LNCaP clone FGC (cell line): Measurements from ENCODE around the gene DNAJC12.

Source experiments
- DNase-seq: peaks from one replicate; pipeline ENCODE4 v3.0.0-alpha.2; 2011; ENCODE audit warnings: low read depth
- H3K4me3 ChIP-seq: 2 replicates; pipeline ENCODE4 v1.5.1; 2011; ENCODE audit warnings: mild to moderate bottlenecking, low read depth, low read length, control low read depth
- TF ChIP-seq, protein P1 (sequence below): IDR thresholded peaks from 2 replicates; pipeline ENCODE4 v1.5.1; 2012; ENCODE audit warnings: mild to moderate bottlenecking; ENCODE audit not compliant: control insufficient read depth, insufficient read depth; ENCODE audit errors: extremely low read depth

The DNAJC12 gene

GRCh38 chr10:67775279-67775678 is 62.7 kb downstream of the DNAJC12 start:
- H3K4me3 ChIP-seq, result no peak overlapping the region
- TF ChIP-seq, protein P1, sequence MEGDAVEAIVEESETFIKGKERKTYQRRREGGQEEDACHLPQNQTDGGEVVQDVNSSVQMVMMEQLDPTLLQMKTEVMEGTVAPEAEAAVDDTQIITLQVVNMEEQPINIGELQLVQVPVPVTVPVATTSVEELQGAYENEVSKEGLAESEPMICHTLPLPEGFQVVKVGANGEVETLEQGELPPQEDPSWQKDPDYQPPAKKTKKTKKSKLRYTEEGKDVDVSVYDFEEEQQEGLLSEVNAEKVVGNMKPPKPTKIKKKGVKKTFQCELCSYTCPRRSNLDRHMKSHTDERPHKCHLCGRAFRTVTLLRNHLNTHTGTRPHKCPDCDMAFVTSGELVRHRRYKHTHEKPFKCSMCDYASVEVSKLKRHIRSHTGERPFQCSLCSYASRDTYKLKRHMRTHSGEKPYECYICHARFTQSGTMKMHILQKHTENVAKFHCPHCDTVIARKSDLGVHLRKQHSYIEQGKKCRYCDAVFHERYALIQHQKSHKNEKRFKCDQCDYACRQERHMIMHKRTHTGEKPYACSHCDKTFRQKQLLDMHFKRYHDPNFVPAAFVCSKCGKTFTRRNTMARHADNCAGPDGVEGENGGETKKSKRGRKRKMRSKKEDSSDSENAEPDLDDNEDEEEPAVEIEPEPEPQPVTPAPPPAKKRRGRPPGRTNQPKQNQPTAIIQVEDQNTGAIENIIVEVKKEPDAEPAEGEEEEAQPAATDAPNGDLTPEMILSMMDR, result no peak
- no peak for DNase-seq

DNA sequence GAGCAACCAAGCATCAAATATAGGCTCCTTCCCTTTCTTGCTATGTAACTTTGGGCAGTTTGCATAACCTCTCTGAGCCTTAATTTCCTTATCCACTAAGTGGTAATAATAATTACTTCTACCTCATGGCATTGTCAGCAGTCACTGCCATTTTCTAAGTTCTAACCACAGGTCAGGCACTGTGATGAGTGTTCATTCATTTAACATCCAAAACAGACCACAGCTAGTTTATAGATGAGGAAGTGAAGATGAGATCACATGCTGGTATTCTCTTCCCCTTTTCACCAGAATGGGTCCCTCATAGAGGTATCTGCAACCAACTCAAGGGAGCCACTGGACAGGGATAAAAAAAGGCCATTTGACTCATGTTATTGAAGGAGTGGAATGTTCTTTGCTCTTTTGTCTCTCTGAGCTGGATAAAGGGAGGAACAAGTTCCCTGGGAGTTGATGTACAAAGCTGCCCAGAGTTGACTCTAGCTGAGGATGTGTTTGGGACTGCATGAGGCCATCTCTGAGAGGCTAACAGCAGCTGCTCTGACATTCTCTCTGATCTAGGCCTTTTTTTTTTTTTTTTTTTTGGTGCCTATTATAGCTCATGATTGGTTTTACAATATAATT is 65.0 kb downstream of the DNAJC12 start:
- DNase-seq, result no peak
- TF ChIP-seq, protein P1, result no peak
- H3K4me3 ChIP-seq, result no peak overlapping the region

- H3K4me3 ChIP-seq, result no peak overlapping the region
- no peak for DNase-seq
- TF ChIP-seq, protein P1, result no peak
These were observed 65.8 kb downstream of the DNAJC12 start for GRCh38 chr10:67772151-67772550.

- TF ChIP-seq, protein P1, result no peak
- no peak for DNase-seq
- no peak overlapping the region for H3K4me3 ChIP-seq
These were observed 66.8 kb downstream of the DNAJC12 start for GRCh38 chr10:67771200-67771599.

GRCh38 chr10:67770537-67770936 is 67.5 kb downstream of the DNAJC12 start:
- no peak overlapping the region for H3K4me3 ChIP-seq
- TF ChIP-seq, protein P1, result no peak
- no peak for DNase-seq

DNA sequence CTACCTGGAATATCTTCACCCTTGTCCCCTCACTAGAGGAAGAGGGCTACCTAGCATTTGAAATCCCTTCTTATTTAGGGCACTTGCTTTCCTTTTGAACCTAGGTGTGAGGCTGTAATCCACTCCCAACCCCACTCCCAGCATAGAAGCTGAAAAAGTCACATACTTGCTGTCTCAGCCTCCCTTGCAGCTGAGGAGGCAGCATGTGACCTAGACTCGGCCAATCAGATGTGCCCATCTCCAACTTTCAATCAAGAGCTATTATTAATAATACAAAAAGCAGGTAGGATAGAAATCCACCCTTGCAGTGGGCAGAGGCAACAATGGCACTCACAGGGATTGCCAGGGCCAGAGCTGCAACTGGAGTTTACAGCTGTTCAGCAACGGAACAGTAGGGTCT is 70.7 kb downstream of the DNAJC12 start:
- no peak overlapping the region for H3K4me3 ChIP-seq
- TF ChIP-seq, protein P1, result no peak
- no peak for DNase-seq

DNA sequence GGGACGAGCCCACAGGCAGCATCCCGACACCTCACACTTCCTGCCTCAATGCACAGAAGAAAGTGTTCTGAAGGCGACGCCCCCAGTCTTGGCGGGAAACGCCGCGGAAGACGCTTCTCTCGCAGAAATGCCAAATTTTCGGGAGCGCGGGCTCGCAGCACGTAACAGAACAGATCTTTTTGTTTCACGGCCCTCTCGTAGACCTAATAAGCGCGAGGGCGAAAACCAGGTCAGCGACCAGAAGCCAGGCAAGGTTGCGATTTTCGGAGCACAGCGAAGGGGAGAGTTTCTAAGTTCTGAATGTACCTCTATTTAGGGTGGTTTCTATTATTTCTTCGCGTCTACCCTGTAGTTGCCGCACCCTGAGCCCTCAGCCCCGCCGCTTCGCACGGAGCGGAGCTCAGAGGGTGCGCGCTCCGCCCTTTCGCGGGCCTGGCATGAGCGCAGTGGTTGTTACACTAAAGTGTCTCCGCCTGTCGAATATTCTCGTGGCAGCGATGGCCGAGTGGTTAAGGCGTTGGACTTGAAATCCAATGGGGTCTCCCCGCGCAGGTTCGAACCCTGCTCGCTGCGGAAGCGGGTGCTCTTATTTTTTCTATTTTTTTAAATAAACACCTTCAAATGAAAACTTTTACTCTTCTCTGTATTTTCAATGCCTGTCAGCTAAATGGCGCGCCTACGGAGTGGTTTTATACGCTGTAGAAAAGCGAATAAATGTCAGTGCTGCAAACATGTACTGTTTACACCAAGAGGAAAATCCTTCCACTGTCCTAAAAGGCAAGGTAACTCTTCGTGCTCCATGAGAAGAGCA is 73.8 kb downstream of the DNAJC12 start:
- TF ChIP-seq, protein P1, result no peak
- DNase-seq, result peak; percentile 79
- H3K4me3 ChIP-seq, result peak overlapping the region; percentile 59
